Smooth muscle cell (in vitro differentiated cells): ENCODE measurements around the gene GDI2. TPM values are rescaled to one million over a fixed set of nuclear protein-coding genes. Genes with fewer than 3 reads are reported as not detected.

Experiments
- polyA plus RNA-seq: library from polyadenylated mRNA; unstranded; fragments of >200 nt; fragmentation: Nextera tagmentation; extraction: Ambion mirVana; gene quantifications from 2 replicates; pipeline ENCODE4 v1.2.1, GENCODE V29; 2016
- total RNA-seq: library from RNA; depleted of rRNA; stranded (reverse); fragments of >200 nt; gene quantifications from 2 replicates; pipeline ENCODE4 v1.2.3, GENCODE V29; 2014

Gene GDI2
- total and polyA plus RNA-seq, 2 experiments from 2014 or later, result 186 to 334 TPM

Other genes starting within 250 kb of the GDI2 start
- 12.6 and 22.6 TPM in 2 replicates for gene ASB13, start 146.8 kb downstream of the GDI2 start, total RNA-seq
- 26.4 and 34.7 TPM in 2 replicates for gene ASB13, start 146.8 kb downstream of the GDI2 start, polyA plus RNA-seq
- gene TASOR2, start 128.6 kb downstream of the GDI2 start, total RNA-seq, result 123 and 132 TPM in 2 replicates
- 15.4 and 24.3 TPM in 2 replicates for gene TASOR2, start 128.6 kb downstream of the GDI2 start, polyA plus RNA-seq
- gene ANKRD16, start 76.5 kb upstream of the GDI2 start, total RNA-seq, result 2.7 and 4.6 TPM in 2 replicates
- gene ANKRD16, start 76.5 kb upstream of the GDI2 start, polyA plus RNA-seq, result 3.7 and 10.3 TPM in 2 replicates
- 58.2 and 70.0 TPM in 2 replicates for gene FBH1, start 76.8 kb upstream of the GDI2 start, total RNA-seq
- gene FBH1, start 76.8 kb upstream of the GDI2 start, polyA plus RNA-seq, result 68.4 and 84.2 TPM in 2 replicates
- 0.54 TPM in 1 of 2 replicates, not detected in the other for gene IL15RA, start 164.1 kb upstream of the GDI2 start, total RNA-seq
- 0.23 and 1.3 TPM in 2 replicates for gene IL15RA, start 164.1 kb upstream of the GDI2 start, polyA plus RNA-seq
- gene IL2RA, start 248.9 kb upstream of the GDI2 start, total RNA-seq, result not detected in 2 replicates
- not detected in 2 replicates for gene IL2RA, start 248.9 kb upstream of the GDI2 start, polyA plus RNA-seq